ENCODE data around the gene NES. TPM values are rescaled to one million over a fixed set of nuclear protein-coding genes. Genes with fewer than 3 reads are reported as not detected.

NES gene
- total and polyA plus RNA-seq, 12 donors, result 46.8 to 389 (median 177) TPM

- Histone ChIP-seq H3K4me1 (peaks cover 0 to 26% (median 17%) of the 10 kb centered on the region in 9 donors), H3K4me3 (no peak overlapping the region), H3K36me3 (no peaks in the 10 kb centered on the region), H3K9me3 (no peaks in the 10 kb centered on the region), H3K27ac (no peak overlapping the region), H3K27me3 (peaks cover 0 to 80% (median 42%) of the 10 kb centered on the region in 7 donors)
- intact Hi-C loops (cut with DNase I), result loop anchor here in 8 of 10 donors (2.0 to 10.0 kb wide), 6 partner anchors 30 to 234 kb away; partner anchors contain the start of genes NTRK1 (in 3 of the 8), INSRR (in 1 of the 8) and LRRC71 (in 1 of the 8)
- DNase-seq (no peak), ATAC-seq (no peak)
- TF ChIP-seq CTCF (IDR thresholded peaks at IDR 0.05), result no peak
- WGBS, 2 donors, result 81 to 88% methylated on average over 10 of the region's 10 CpGs
Measured at GRCh38 chr1:156691191-156691590, 14.0 kb upstream of the NES start.

DNA sequence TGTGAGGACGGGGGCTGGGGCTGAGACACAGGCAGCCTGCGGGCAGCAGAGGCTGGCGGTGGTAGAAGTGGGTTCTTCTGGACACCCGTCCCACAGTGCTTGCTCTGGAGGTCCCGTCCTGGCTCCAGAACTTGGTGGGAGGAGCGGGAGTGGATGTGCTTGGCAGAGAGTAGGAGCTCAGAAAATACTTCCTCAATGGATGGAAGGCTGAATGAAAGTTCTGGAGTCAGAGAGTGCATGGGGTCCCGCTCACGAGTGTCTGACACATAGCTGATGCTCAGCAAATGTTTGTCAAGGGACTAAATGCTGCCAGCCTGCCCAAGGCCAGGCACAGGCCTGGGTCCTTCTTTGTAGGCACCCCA lies 13.4 kb upstream of the NES start:
- TF ChIP-seq CTCF (IDR thresholded peaks at IDR 0.05), result no peak
- Histone ChIP-seq H3K36me3 (no peaks in the 10 kb centered on the region), H3K4me3 (no peak overlapping the region), H3K4me1 (peaks cover 0 to 26% (median 17%) of the 10 kb centered on the region in 9 donors), H3K27me3 (peaks cover 0 to 86% (median 47%) of the 10 kb centered on the region in 7 donors), H3K27ac (no peak overlapping the region), H3K9me3 (no peaks in the 10 kb centered on the region)
- 71 to 76% methylated on average over 8 of the region's 8 CpGs for WGBS, 2 donors
- ATAC-seq (no peak), DNase-seq (no peak)
- intact Hi-C loops (cut with DNase I), result loop anchor here in 8 of 10 donors (2.0 to 10.0 kb wide), 6 partner anchors 30 to 234 kb away; partner anchors contain the start of genes NTRK1 (in 3 of the 8), INSRR (in 1 of the 8) and LRRC71 (in 1 of the 8)

DNA sequence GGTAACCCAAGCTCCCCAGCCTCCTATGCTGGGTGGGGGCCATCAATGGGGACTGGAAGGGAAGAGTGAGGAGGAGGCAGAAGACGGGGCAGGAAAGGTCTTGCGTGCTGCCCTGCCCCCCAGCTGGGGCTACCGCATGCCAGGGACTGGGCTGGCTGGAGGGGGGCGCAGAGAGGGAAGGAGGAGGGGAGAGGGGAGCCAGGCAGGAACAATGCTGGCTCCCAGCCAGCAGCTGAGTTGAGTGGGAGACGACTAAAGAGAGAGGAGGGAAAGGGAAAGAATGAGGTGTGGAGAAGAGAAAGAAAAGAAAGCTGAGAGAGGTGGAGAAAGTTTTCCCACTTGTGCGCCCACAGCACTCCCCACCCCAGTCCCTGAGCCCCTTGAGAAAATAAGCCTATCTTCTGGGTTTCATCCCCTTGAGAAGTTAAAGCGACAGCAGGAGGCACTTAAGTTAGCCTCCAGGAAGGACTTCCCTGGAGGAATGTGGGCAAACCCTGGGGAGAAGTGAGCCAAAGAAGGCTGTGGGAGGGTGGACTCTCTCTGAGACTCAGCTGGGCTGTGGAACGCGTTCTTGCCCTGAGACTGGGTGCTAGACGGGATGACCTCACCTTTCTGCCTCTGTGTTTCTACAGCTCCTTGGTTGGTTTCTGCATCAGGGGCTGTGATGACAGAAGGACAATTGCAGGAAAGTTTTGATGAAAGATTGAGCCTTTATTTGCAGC lies 12.9 kb upstream of the NES start:
- intact Hi-C loops (cut with DNase I), result loop anchor here (1.0 to 10.0 kb wide), 11 partner anchors 31 to 235 kb away; partner anchors contain the start of genes NTRK1 (in 4 of the 10), LRRC71 (in 2 of the 10) and INSRR (in 1 of the 10)
- 23 to 28% methylated on average over 10 of the region's 10 CpGs for WGBS, 2 donors
- Histone ChIP-seq H3K9me3 (no peaks in the 10 kb centered on the region), H3K4me3 (peak overlapping the region in 2 of 10 donors; percentile 26 to 36), H3K27me3 (peaks cover 0 to 88% (median 52%) of the 10 kb centered on the region in 7 donors), H3K4me1 (peaks cover 0 to 26% (median 17%) of the 10 kb centered on the region in 9 donors), H3K36me3 (no peaks in the 10 kb centered on the region), H3K27ac (no peak overlapping the region)
- ATAC-seq (peak in 5 of 8 donors; percentile 4 to 29 (median 18)), DNase-seq (no peak)
- TF ChIP-seq CTCF (IDR thresholded peaks at IDR 0.05), result no peak

GRCh38 chr1:156689035-156689952 lies 12.1 kb upstream of the NES start:
- ATAC-seq (peak; percentile 82 to 94 (median 91)), DNase-seq (peak; percentile 71 to 74)
- TF ChIP-seq CTCF (IDR thresholded peaks at IDR 0.05), result peak; percentile 87 to 96 (median 93)
- intact Hi-C loops (cut with DNase I), result loop anchor here in 8 of 10 donors (1.0 to 10.0 kb wide), 7 partner anchors 36 to 236 kb away; partner anchors contain the start of genes LRRC71 (in 1 of the 8) and NTRK1 (in 1 of the 8)
- Histone ChIP-seq H3K4me3 (peak overlapping the region in 4 of 10 donors; percentile 1 to 36 (median 17)), H3K4me1 (peaks cover 0 to 26% (median 17%) of the 10 kb centered on the region in 9 donors), H3K27ac (no peak overlapping the region), H3K36me3 (no peaks in the 10 kb centered on the region), H3K27me3 (peaks cover 0 to 90% (median 52%) of the 10 kb centered on the region in 7 donors), H3K9me3 (no peaks in the 10 kb centered on the region)
- 0 to 1% methylated on average over 23 of the region's 23 CpGs for WGBS, 2 donors

Data from heart right ventricle (tissue), 16 donors.